HepG2 (cell line): ENCODE results near the gene B3GALNT1. TPM values are rescaled to one million over a fixed set of nuclear protein-coding genes. Genes with fewer than 3 reads are reported as not detected.

ENCODE experiments used
- ATF3 ChIP-seq: sonication (generic); formaldehyde crosslinking; IDR thresholded peaks from 2 replicates; pipeline ENCODE4 v1.4.0; 2020; ENCODE audit warnings: missing genetic modification reagents
- FOXM1 ChIP-seq: sonication (generic); formaldehyde crosslinking; IDR thresholded peaks from 2 replicates; pipeline ENCODE4 v1.5.0; 2020; ENCODE audit warnings: missing genetic modification reagents
- GPBP1L1 ChIP-seq: sonication (generic); formaldehyde crosslinking; IDR thresholded peaks from 2 replicates; pipeline ENCODE4 v1.5.0; 2020; ENCODE audit warnings: mild to moderate bottlenecking, missing genetic modification reagents
- PATZ1 ChIP-seq: sonication (generic); formaldehyde crosslinking; IDR thresholded peaks from 2 replicates; pipeline ENCODE4 v1.4.0; 2020; ENCODE audit warnings: missing genetic modification reagents
- ZHX2 ChIP-seq, 2 experiments: sonication (generic) in 1 of 2; formaldehyde crosslinking in 1 of 2; IDR thresholded peaks; 2 replicates each; pipeline versions ENCODE4 v1.6.1 to v1.9.0; 2014 to 2022; ENCODE audit warnings: antibody characterized with exemption in 1 of 2, borderline replicate concordance in 1 of 2, inconsistent platforms in 1 of 2, low read depth in 1 of 2, missing genetic modification reagents in 1 of 2
- ZNF224 ChIP-seq: sonication (generic); formaldehyde crosslinking; IDR thresholded peaks from 2 replicates; pipeline ENCODE4 v1.5.0; 2020; ENCODE audit warnings: mild to moderate bottlenecking, missing genetic modification reagents
- polyA plus RNA-seq, 8 experiments: library from polyadenylated mRNA; depleted of rRNA in 3 of 8; stranded (reverse) in 7 of 8; unstranded in 1 of 8; fragments of >200 nt; fragmentation: Illumina TruSeq in 4 of 8; extraction: Trizol in 4 of 8; gene quantifications; 2 replicates each; pipeline versions ENCODE4 v1.2.1 to v1.2.3, GENCODE V29; 2011 to 2016; ENCODE audit warnings: low read depth in 4 of 8, missing spikeins in 1 of 8, mixed read lengths in 1 of 8; ENCODE audit not compliant: insufficient read depth in 1 of 8
- total RNA-seq, 5 experiments: library from RNA; depleted of rRNA; stranded (reverse); fragments of >200 nt; fragmentation: Illumina TruSeq; extraction: Trizol; gene quantifications; 2 replicates each; pipeline ENCODE4 v1.2.3, GENCODE V29; 2016; ENCODE audit warnings: low read depth in 1 of 5

Gene B3GALNT1
- total and polyA plus RNA-seq, 2 of the 13 experiments (the other 11 are each of a cell fraction or from before 2014, with no cell fraction given): not detected

- TF ChIP-seq ZHX2 (IDR thresholded peaks at IDR 0.05; ENCODE audit: low read depth) (no peak), ZHX2 (CRISPR knock-in tag; IDR thresholded peaks at IDR 0.05; ENCODE audit: borderline replicate concordance) (no peak), PATZ1 (CRISPR knock-in tag) (no peak), FOXM1 (CRISPR knock-in tag) (no peak), ZNF224 (CRISPR knock-in tag) (no peak), ATF3 (no peak), GPBP1L1 (CRISPR knock-in tag) (no peak)
Measured at GRCh38 chr3:161103776-161104385, 1.3 kb downstream of the B3GALNT1 start (continued).
